GM13977 (cell line): ENCODE results near the gene ZBTB42.
A peak's percentile ranks its signal among the peaks of the same experiment; 100 is the strongest.
"Not testable (repeated sequence)": the region's sequence is repeated elsewhere in the genome, so short reads cannot be mapped to it uniquely, and the experiment has no call there.

Experiments
- DNase-seq: peaks from one replicate; pipeline ENCODE4 v3.0.0; 2012; ENCODE audit warnings: low spot score
- CTCF ChIP-seq: IDR thresholded peaks from 2 replicates; pipeline ENCODE4 v1.5.1; 2012; ENCODE audit warnings: mild to moderate bottlenecking, control low read depth; ENCODE audit not compliant: insufficient read depth; ENCODE audit errors: extremely low read depth, missing control alignments
- in situ Hi-C: fragments of 300-500 bp; cut with MboI; formaldehyde crosslinking; loops from one replicate; pipeline ENCODE4 v1.12.0; 2022; ENCODE audit warnings: low sequenced_read_pairs, low pct_unique_long_range_greater_than_20kb, mixed read lengths, inconsistent platforms; ENCODE audit not compliant: unreplicated experiment

ZBTB42 gene

DNA sequence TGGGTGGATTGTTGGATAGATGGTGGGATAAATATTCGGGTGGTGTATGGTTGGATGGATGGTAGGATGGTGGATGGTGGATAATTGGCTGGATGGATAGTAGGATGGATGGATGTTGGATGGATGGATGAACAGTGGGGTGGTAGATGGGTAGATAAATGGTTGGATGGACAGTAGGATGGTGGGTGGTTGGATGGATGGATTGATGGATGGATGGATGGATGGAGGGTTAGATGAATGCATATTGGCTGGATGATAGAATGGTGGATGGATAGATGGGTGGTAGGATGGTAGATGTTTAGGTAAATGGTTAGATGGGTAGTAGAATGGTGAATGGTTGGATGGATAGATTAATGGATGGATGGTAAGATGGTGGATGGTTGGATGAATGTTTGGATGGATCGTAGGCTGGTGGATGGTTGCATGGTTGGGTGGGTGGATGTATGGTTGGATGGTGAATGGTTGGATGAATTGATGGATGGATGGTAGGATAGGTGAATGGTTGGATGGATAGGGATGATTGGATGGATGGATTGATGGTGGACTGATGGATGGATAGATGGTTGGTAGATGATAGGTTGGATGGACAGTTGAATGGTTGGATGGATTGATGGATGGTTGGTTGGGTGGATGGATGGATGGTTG lies 23.6 kb downstream of the ZBTB42 start:
- TF ChIP-seq CTCF = no peak
- in situ Hi-C loops = loop anchor here (10.0 kb wide), 1 partner anchor 60 kb away; no protein-coding TSS in a partner anchor
- DNase-seq = no peak

- peak; percentile 80 for TF ChIP-seq CTCF
- in situ Hi-C loops = loop anchor here (10.0 kb wide), 1 partner anchor 62 kb away; no protein-coding TSS in a partner anchor
- peak; percentile 97 for DNase-seq
Observed at GRCh38 chr14:104826189-104826860, 25.4 kb downstream of the ZBTB42 start.

DNA sequence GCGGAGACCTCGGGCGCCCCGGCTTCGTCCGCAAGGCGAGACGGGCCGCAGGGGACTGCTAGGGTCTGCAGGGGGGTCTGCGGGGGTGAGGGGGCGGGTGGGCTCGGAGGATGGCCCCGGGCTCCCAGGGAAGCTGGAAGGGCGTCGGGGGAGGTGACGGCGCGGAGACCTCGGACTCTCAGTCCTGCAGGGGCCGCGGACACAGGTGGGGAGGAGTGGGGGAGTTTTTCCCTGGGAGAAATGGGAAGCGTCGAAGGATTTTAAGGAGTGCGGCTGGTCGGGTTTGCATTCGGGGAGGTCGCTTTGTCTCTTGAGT lies 25.9 kb downstream of the ZBTB42 start:
- in situ Hi-C loops = loop anchor here (10.0 kb wide), 1 partner anchor 62 kb away; no protein-coding TSS in a partner anchor
- DNase-seq = peak; percentile 45
- no peak for TF ChIP-seq CTCF

- peak; percentile 51 for TF ChIP-seq CTCF
- in situ Hi-C loops = loop anchor here (10.0 kb wide), 1 partner anchor 63 kb away; no protein-coding TSS in a partner anchor
- peak; percentile 85 for DNase-seq
Observed at GRCh38 chr14:104827177-104828055, 26.5 kb downstream of the ZBTB42 start.

GRCh38 chr14:104830781-104831180 lies 29.9 kb downstream of the ZBTB42 start:
- no peak for DNase-seq
- no peak for TF ChIP-seq CTCF
- in situ Hi-C loops = no loop called here

GRCh38 chr14:104836171-104836935 lies 35.5 kb downstream of the ZBTB42 start:
- in situ Hi-C loops, DNase-seq: not testable (repeated sequence)
